GM23338 (cell line): ENCODE data around the gene TENT5C.

ENCODE experiments used
- CREB1 ChIP-seq: fragments of 250-450 bp; sonication (Bioruptor Pico); IDR thresholded peaks from 2 replicates; pipeline ENCODE4 v1.5.0; 2020; ENCODE audit warnings: low read depth, mild to moderate bottlenecking, moderate library complexity
- CTCF ChIP-seq, 2 experiments: fragments of 200-600 bp in 1 of 2; sonication (generic) in 1 of 2; conservative IDR thresholded peaks; 2 replicates each; pipeline versions ENCODE4 v1.5.1 to v1.6.1; 2016 to 2017; ENCODE audit warnings: antibody characterized with exemption in 2 of 2, low read depth in 2 of 2, mild to moderate bottlenecking in 2 of 2, moderate library complexity in 1 of 2
- EZH2 ChIP-seq: fragments of 200-600 bp; sonication (generic); IDR thresholded peaks from one replicate; pipeline ENCODE4 v1.8.0; 2017; ENCODE audit warnings: antibody characterized with exemption, mild to moderate bottlenecking, low read depth; ENCODE audit not compliant: unreplicated experiment
- EZH2phosphoT487 ChIP-seq: fragments of 200-600 bp; sonication (generic); IDR thresholded peaks from one replicate; pipeline ENCODE4 v1.8.1; 2018; ENCODE audit warnings: antibody characterized with exemption; ENCODE audit not compliant: unreplicated experiment
- JUNB ChIP-seq: IDR thresholded peaks from one replicate; pipeline ENCODE4 v1.6.1; 2016; ENCODE audit warnings: antibody characterized with exemption; ENCODE audit not compliant: unreplicated experiment
- NANOG ChIP-seq: IDR thresholded peaks from 2 replicates; pipeline ENCODE4 v1.6.1; 2016; ENCODE audit warnings: antibody characterized with exemption, borderline replicate concordance
- POLR2AphosphoS5 ChIP-seq: IDR thresholded peaks from 2 replicates; pipeline ENCODE4 v1.6.1; 2016; ENCODE audit warnings: antibody characterized with exemption, low read depth
- REST ChIP-seq: IDR thresholded peaks from one replicate; pipeline ENCODE4 v1.6.1; 2018; ENCODE audit warnings: antibody characterized with exemption; ENCODE audit not compliant: unreplicated experiment
- STAT1 ChIP-seq: IDR thresholded peaks from one replicate; pipeline ENCODE4 v1.6.1; 2016; ENCODE audit warnings: antibody characterized with exemption; ENCODE audit not compliant: unreplicated experiment
- ZNF114 ChIP-seq: fragments of 250-450 bp; sonication (Bioruptor Pico); IDR thresholded peaks from 2 replicates; pipeline ENCODE4 v1.5.0; 2020; ENCODE audit warnings: mild to moderate bottlenecking, moderate library complexity
- ZNF331 ChIP-seq: fragments of 250-450 bp; sonication (Bioruptor Pico); IDR thresholded peaks from 2 replicates; pipeline ENCODE4 v1.5.0; 2020; ENCODE audit warnings: low read depth, mild to moderate bottlenecking, moderate library complexity
- ZNF462 ChIP-seq: fragments of 250-450 bp; sonication (Bioruptor Pico); IDR thresholded peaks from 2 replicates; pipeline ENCODE4 v1.5.0; 2020; ENCODE audit warnings: mild to moderate bottlenecking, moderate library complexity
- TF ChIP-seq, protein P1 (sequence below): IDR thresholded peaks from 2 replicates; pipeline ENCODE4 v1.6.1; 2016; ENCODE audit warnings: antibody characterized with exemption

GRCh38 chr1:117607471-117607870 is 1.6 kb downstream of the TENT5C start:
- TF ChIP-seq POLR2AphosphoS5 (no peak), CTCF (conservative IDR thresholded peaks at IDR 0.05; ENCODE audit: low read depth in 2 of 2) (no peak), EZH2phosphoT487 (no peak), REST (no peak), JUNB (no peak), EZH2 (no peak), CREB1 (CRISPR knock-in tag) (no peak), ZNF114 (CRISPR knock-in tag) (no peak), ZNF331 (CRISPR knock-in tag) (no peak), STAT1 (no peak), NANOG (no peak), ZNF462 (CRISPR knock-in tag) (no peak)
- TF ChIP-seq, protein P1, sequence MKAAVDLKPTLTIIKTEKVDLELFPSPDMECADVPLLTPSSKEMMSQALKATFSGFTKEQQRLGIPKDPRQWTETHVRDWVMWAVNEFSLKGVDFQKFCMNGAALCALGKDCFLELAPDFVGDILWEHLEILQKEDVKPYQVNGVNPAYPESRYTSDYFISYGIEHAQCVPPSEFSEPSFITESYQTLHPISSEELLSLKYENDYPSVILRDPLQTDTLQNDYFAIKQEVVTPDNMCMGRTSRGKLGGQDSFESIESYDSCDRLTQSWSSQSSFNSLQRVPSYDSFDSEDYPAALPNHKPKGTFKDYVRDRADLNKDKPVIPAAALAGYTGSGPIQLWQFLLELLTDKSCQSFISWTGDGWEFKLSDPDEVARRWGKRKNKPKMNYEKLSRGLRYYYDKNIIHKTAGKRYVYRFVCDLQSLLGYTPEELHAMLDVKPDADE, result no peak
